Adrenal gland (tissue), 5 donors: ENCODE results near the gene SMARCD2.

ENCODE experiments used
- CTCF ChIP-seq, 6 experiments: fragments of 450-650 bp in 4 of 6; fragments of 200-600 bp in 2 of 6; sonication (generic) in 1 of 6; IDR thresholded peaks; 1 replicate in 5 of 6; 2 replicates in 1 of 6; pipeline versions ENCODE4 v1.5.1 to v1.8.0; 2016 to 2021; ENCODE audit warnings: antibody characterized with exemption in 6 of 6, mild to moderate bottlenecking in 2 of 6, moderate library complexity in 1 of 6
- POLR2A ChIP-seq, 2 donors: fragments of 450-650 bp; IDR thresholded peaks; one replicate each; pipeline ENCODE4 v1.6.1; 2017; ENCODE audit warnings: antibody characterized with exemption in 2 of 2, mild to moderate bottlenecking in 2 of 2, moderate library complexity in 1 of 2
- donor health status: DM: no; HTN: no; CAD: no.

- no peak for TF ChIP-seq CTCF (IDR thresholded peaks at IDR 0.05)
- no peak for TF ChIP-seq POLR2A (IDR thresholded peaks at IDR 0.05)
Observed at GRCh38 chr17:63819131-63819530, 23.4 kb downstream of the SMARCD2 start.
